WTC11 (cell line): ENCODE results near the gene DNAAF5.

Experiments
- CREB1 ChIP-seq: sonication (generic); formaldehyde crosslinking; IDR thresholded peaks from 2 replicates; pipeline ENCODE4 v1.8.0; 2023; ENCODE audit warnings: mild to moderate bottlenecking, missing genetic modification reagents
- CREM ChIP-seq: sonication (generic); formaldehyde crosslinking; IDR thresholded peaks from 2 replicates; pipeline ENCODE4 v1.8.1; 2022; ENCODE audit warnings: mild to moderate bottlenecking, missing genetic modification reagents, moderate library complexity
- ETV6 ChIP-seq: sonication (generic); formaldehyde crosslinking; IDR thresholded peaks from 2 replicates; pipeline ENCODE4 v1.8.1; 2022; ENCODE audit warnings: mild to moderate bottlenecking, missing genetic modification reagents
- IRF2 ChIP-seq: sonication (generic); formaldehyde crosslinking; IDR thresholded peaks from 2 replicates; pipeline ENCODE4 v1.8.0; 2022; ENCODE audit warnings: low read depth, missing genetic modification reagents, borderline replicate concordance
- ZNF121 ChIP-seq: sonication (generic); formaldehyde crosslinking; IDR thresholded peaks from 2 replicates; pipeline ENCODE4 v1.8.0; 2023; ENCODE audit warnings: missing genetic modification reagents
- TF ChIP-seq, protein P1 (sequence below): fragments of 200-600 bp; IDR thresholded peaks from 2 replicates; pipeline ENCODE4 v1.8.0; 2022; ENCODE audit warnings: antibody characterized with exemption
- TF ChIP-seq, protein P2 (sequence below): sonication (generic); formaldehyde crosslinking; IDR thresholded peaks from 2 replicates; pipeline ENCODE4 v1.8.1; 2023; ENCODE audit warnings: mild to moderate bottlenecking, missing genetic modification reagents, moderate library complexity
- TF ChIP-seq, protein P3 (sequence below): sonication (generic); formaldehyde crosslinking; IDR thresholded peaks from 2 replicates; pipeline ENCODE4 v1.8.0; 2022; ENCODE audit warnings: mild to moderate bottlenecking, missing genetic modification reagents

GRCh38 chr7:820341-820740, 93.8 kb downstream of the DNAAF5 start:
- TF ChIP-seq, protein P1, sequence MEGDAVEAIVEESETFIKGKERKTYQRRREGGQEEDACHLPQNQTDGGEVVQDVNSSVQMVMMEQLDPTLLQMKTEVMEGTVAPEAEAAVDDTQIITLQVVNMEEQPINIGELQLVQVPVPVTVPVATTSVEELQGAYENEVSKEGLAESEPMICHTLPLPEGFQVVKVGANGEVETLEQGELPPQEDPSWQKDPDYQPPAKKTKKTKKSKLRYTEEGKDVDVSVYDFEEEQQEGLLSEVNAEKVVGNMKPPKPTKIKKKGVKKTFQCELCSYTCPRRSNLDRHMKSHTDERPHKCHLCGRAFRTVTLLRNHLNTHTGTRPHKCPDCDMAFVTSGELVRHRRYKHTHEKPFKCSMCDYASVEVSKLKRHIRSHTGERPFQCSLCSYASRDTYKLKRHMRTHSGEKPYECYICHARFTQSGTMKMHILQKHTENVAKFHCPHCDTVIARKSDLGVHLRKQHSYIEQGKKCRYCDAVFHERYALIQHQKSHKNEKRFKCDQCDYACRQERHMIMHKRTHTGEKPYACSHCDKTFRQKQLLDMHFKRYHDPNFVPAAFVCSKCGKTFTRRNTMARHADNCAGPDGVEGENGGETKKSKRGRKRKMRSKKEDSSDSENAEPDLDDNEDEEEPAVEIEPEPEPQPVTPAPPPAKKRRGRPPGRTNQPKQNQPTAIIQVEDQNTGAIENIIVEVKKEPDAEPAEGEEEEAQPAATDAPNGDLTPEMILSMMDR: no peak
- no peak for TF ChIP-seq ETV6 (CRISPR knock-in tag)
- TF ChIP-seq ZNF121 (CRISPR knock-in tag): no peak
- TF ChIP-seq, protein P2, sequence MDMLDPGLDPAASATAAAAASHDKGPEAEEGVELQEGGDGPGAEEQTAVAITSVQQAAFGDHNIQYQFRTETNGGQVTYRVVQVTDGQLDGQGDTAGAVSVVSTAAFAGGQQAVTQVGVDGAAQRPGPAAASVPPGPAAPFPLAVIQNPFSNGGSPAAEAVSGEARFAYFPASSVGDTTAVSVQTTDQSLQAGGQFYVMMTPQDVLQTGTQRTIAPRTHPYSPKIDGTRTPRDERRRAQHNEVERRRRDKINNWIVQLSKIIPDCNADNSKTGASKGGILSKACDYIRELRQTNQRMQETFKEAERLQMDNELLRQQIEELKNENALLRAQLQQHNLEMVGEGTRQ (CRISPR knock-in tag): no peak
- no peak for TF ChIP-seq IRF2 (CRISPR knock-in tag)
- TF ChIP-seq CREM (CRISPR knock-in tag): no peak
- TF ChIP-seq CREB1: no peak
- TF ChIP-seq, protein P3, sequence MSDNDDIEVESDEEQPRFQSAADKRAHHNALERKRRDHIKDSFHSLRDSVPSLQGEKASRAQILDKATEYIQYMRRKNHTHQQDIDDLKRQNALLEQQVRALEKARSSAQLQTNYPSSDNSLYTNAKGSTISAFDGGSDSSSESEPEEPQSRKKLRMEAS: no peak
